ENCODE results near the gene GOLGA7B. TPM values are rescaled to one million over a fixed set of nuclear protein-coding genes. Genes with fewer than 3 reads are reported as not detected.

The GOLGA7B gene
- total RNA-seq, 1 donor from 2014 or later = 0.12 TPM

GRCh38 chr10:97892506-97892905 is 42.9 kb downstream of the GOLGA7B start:
- H3K4me3 ChIP-seq (ENCODE audit: low read depth, low read length) = no peak overlapping the region
- no peak for DNase-seq (ENCODE audit: low read depth)
- no peak for TF ChIP-seq CTCF (conservative IDR thresholded peaks at IDR 0.05; ENCODE audit: low read depth, low read length)

DNA sequence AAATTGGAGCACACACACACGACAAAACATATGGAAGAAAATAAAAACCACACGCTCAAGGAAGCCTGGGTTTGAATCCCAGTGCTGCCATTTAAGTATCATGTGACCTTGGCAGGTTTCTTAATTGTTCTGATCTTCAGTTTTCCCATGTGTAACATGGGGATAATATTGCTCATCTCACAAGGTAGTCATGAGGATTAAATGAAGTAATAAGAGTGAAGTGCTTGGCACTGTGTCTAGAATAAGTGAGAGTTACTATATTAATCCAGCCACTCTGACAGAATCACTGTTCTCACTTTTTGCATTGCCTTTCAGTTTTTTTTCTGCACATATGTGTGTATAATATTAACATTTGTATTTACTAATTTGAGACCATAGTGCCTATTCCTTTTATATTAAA is 43.3 kb downstream of the GOLGA7B start:
- DNase-seq (ENCODE audit: low read depth) = no peak
- H3K4me3 ChIP-seq (ENCODE audit: low read depth, low read length) = no peak overlapping the region
- TF ChIP-seq CTCF (conservative IDR thresholded peaks at IDR 0.05; ENCODE audit: low read depth, low read length) = no peak

DNA sequence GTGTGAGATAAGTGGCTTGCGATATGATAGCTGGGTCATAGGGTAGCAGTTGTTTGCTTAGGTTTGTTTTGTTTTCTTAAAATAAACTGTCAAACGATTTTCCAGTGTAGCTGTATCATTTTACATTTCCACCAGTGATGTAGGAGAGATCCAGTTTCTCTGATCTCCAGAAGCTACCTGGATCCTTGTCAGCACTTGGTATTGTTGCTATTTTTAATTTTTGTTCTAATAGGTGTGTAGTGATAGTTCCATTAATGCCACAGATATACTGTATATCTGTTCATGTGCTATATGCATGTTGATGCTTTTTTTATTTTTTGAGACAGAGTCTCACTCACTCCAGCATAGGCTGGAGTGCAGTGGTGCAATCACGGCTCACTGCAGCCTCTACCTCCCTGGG is 44.4 kb downstream of the GOLGA7B start:
- no peak for DNase-seq (ENCODE audit: low read depth)
- TF ChIP-seq CTCF (conservative IDR thresholded peaks at IDR 0.05; ENCODE audit: low read depth, low read length) = no peak
- H3K4me3 ChIP-seq (ENCODE audit: low read depth, low read length) = no peak overlapping the region

DNA sequence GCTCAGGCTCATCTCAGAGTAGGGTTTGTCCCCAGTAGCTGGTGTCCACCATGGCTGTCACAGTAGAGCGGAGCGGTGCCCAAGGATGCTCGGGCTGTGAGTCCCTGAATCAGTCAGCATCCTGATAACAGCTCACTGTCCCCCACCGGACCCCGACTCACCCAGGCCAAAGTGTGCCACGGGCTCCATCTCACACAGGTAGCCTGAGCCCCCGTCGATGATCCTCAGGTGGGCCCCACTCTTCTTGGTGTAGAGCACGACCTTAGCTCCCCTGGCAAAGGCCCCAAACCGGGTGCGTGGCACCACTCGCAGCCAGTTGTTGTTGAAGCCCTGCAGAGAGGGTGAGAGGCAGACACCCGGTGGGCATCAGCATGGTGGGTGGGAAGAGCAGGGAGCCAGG is 45.4 kb downstream of the GOLGA7B start:
- H3K4me3 ChIP-seq (ENCODE audit: low read depth, low read length) = no peak overlapping the region
- no peak for DNase-seq (ENCODE audit: low read depth)
- no peak for TF ChIP-seq CTCF (conservative IDR thresholded peaks at IDR 0.05; ENCODE audit: low read depth, low read length)

- no peak overlapping the region for H3K4me3 ChIP-seq (ENCODE audit: low read depth, low read length)
- no peak for DNase-seq (ENCODE audit: low read depth)
Measured at GRCh38 chr10:97895915-97896314, 46.3 kb downstream of the GOLGA7B start.

DNA sequence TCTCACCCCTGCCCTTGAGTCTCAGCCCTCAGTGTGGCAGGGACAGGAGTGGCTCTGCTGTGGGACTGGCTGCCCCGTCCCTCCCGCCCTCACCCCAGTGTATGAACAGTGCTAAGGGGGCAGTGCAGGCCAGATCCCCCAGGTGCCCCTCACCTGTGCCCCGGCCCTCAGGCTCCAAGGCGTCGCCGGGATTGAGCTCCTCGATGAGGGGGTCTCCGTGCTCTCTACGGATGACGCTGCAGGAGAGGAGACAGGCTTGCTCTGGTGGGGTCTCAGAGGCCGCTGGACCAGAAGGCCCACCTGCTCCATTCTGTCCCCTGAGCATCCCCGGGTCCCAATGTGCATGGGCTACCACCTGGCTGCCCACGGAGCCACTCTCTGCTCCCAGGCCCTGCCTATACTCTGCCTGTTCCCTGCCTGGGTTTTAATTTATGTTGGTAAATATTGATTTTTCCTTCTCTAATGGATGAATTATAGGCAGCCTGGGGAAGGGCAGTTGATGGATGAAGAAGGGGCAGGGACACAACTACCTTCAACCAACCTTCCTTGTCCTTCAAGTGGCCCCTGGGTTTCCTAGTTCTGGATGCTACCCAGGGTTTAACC is 47.2 kb downstream of the GOLGA7B start:
- TF ChIP-seq CTCF (conservative IDR thresholded peaks at IDR 0.05; ENCODE audit: low read depth, low read length) = no peak
- H3K4me3 ChIP-seq (ENCODE audit: low read depth, low read length) = no peak overlapping the region
- no peak for DNase-seq (ENCODE audit: low read depth)

More at GRCh38 chr10:97895915-97896314, 46.3 kb downstream of the GOLGA7B start:
- no peak for TF ChIP-seq CTCF (conservative IDR thresholded peaks at IDR 0.05; ENCODE audit: low read depth, low read length)

DNA sequence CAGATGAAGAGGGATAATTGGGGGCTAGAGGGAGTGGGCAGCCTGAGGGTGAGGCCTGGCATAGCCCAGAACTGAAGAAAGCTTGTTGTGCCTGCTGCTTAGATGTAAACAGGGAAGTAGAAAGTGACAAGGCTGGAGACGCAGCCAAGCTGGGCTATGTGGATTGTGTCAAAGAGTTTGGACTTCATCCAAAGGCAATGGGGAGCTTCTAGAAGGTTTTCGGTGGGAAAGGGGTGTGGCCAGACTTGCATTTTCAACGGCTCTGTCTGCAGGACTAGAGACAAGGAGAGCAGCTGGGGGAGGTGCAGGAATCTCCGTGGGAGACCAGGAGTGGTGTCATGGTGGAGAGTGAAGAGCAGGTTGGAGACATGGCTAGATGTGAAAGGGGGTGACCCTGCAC is 48.8 kb downstream of the GOLGA7B start:
- no peak for TF ChIP-seq CTCF (conservative IDR thresholded peaks at IDR 0.05; ENCODE audit: low read depth, low read length)
- no peak overlapping the region for H3K4me3 ChIP-seq (ENCODE audit: low read depth, low read length)
- no peak for DNase-seq (ENCODE audit: low read depth)

Data from epithelial cell of proximal tubule (primary cell).